ENCODE measurements around the gene NOD1.

- no peak for TF ChIP-seq CTCF (IDR thresholded peaks at IDR 0.05)
- TF ChIP-seq POLR2A (IDR thresholded peaks at IDR 0.05): no peak
Measured at GRCh38 chr7:30450983-30451497, 27.5 kb downstream of the NOD1 start.
